Activated CD8-positive, alpha-beta memory T cell treated with anti-CD3 and anti-CD28 coated beads for 48 hours (primary cell): ENCODE measurements around the gene XXYLT1.
"Not testable (repeated sequence)": the region's sequence is repeated elsewhere in the genome, so short reads cannot be mapped to it uniquely, and the experiment has no call there.

ENCODE experiments used
- DNase-seq, 3 experiments: peaks; one replicate each; pipeline ENCODE4 v3.0.0-alpha.2; 2020; ENCODE audit warnings: low read depth in 2 of 3, low spot score in 2 of 3

XXYLT1 gene

GRCh38 chr3:195101001-195101583 lies 169.9 kb downstream of the XXYLT1 start:
- DNase-seq, result no peak

DNA sequence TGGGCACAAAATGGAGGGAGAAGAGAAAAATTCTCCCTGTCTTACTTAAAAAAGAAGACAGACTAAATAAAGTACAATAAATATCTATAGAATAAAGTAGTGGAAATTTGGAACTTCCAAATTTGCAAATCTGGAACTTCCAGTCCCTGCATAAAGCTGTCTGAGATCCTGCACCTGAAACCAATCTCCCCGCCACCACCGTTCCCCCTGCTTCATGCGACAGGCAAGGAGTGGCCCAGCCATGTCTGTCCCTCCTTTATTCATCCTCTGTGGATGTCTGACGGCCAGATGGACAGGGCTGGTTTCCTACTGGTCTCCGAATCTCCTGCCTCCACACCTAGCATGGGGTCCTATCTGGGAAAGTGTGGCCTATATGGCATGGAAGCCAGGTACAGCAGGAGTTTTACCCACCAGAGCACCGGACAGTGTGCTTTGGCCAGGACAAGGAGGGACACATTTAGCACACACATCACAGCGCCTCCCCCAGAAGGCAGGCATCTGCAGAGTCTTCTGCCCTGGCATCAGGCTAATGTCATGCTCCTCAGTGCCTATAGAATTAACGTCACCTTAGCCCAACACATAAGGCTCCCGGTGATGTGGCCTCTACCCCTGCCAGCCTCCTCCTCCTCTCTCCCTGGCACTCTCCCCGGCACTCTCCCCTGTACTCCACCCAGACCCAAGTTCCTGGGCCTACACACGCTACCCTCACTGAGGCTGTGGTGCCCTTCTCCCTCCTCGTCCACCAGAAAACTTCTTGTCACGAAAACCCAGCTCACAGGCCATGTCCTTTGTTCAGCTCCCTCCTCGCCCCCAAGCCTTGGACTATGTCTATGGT lies 170.8 kb downstream of the XXYLT1 start:
- DNase-seq, result no peak

DNA sequence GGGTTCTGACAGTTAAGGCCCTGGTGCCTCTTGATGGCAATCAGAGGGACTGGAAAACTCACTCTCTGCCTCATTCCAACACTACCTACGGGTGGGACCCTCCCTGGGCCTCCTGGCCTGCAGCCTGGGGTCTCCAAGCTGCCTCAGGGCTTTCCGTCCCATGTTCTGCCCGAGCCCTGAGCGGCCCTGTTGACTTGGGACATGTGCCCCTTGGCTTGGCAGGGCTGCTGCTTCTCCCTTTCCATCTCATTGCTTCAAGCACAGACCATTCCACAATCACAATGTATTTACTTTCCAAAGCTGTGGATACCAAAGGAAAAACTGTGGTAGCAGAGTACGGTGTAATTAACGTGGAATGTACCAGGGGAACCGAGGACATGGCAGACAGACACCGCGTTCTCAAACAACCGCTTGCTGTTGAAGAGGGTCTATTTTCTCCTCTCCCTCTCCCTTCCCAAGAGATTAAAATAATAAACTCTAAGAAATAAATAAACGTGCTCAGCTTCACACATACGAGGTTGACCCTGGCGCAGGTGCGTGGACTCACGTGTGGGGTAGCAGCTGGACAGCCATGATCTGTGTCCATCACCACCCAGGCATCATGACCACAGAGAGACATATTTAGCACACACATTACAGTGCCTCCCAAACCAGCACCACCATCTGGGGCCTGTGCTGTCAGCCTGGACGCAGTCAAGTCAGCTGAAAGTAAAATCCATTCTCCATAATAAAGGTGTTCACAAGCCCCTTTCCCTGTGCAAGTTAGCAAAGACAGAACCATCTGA lies 172.0 kb downstream of the XXYLT1 start:
- DNase-seq, result no peak

GRCh38 chr3:195097331-195098255 lies 173.4 kb downstream of the XXYLT1 start:
- DNase-seq, result no peak

DNA sequence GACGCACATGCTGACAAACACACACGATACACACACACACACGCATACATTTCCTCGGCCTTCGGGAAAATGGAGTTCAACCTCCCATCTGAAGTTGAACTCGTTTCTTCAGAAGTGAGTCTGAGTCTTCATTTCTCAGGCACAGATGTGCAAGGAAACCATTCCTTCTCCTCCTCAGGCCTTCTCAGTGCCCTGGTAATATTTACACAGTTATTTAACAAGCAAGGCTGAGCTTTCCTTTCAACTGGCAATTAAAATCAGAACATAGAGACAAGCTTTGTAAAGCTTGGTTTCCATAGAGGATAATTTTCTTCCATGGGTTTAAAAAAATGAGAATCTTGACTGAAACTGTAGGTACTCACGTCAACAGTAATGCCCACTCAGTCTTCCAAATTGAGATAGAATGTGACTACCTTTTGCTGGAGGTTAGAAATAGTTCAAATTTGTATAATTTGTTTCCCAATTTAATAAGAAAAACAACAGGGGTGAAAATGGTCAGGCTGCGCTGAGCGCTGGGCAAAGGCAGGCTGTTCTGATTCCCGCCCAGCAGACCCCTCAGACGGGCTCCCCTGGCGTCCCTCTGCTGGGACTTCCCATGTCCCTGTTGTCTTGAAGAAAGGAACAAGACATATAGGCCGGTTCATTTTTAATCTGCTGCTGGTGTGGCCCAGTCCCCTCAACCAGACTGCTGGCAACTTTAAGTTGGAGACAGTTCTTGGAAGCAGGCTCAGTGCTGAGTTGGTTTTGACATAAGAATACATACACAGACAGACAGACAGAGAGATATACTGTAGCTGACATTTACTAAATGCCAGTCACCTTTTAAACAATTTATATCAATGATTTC lies 174.3 kb downstream of the XXYLT1 start:
- no peak for DNase-seq

DNA sequence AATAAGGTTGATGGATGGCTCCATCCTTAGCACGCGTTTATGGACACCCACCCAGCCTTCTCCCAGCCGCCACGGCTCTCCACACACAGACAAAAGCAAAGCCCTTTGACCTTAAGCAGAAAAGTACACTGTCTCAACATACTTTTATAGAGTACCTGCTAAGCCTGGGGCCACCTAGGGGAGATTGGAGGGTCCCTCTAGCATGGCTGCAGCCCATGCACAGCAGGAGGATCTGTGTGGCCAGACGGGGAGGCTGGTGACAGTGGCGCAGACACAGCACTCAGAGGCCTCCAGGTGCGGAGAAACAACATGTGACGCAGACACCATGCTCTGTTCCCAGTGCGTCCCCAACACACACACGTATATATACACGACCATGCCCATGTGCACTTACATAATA lies 174.9 kb downstream of the XXYLT1 start:
- DNase-seq, result no peak

DNA sequence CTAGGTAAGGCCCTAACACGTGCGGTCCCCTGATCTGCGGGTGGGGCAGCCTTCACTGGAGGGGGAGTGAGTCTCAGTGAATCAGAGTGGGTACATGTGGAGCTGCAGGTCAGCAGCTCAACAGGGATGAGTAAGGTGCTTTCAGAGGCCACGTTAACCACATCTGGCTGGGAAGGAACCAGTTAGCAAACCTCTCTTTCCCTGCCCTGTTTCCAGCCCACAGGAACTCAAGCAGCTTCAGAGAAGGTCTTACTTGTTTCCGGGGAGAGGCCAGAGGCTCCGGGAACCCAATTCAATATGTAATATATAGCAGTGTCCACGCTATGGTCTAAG lies 175.3 kb downstream of the XXYLT1 start:
- no peak for DNase-seq

DNA sequence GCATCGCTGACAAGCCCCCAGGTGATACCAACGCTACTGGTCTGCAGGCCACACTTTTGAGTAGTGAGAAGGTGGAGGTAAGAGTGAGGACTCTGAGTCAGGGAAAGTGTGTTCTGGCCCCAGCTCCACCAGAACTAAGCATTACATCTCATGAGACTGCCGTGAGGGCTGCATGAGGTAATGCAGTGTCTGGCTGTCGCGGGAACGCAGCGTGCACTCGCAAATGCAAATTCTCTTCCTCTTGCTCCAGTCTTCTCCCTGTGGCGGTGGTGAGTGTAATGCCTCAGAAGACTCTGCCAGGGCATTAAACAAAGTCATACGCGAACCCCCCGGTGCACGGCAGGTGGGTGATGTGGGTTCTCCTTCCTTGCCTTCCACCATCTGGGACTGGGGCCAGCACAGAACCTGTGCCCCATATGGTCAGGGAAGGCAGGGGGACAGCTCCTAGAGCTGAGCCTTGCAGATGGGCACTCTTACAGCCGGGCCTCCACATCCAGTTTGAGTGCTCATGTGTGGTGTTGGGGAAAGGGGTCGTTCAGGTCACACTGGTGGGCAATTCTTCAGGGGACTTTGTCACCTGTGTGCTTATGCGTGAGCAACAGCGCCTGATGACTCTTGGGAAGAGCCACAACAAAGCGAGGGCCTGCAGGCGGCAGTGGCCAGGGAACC lies 175.8 kb downstream of the XXYLT1 start:
- DNase-seq, result no peak

DNA sequence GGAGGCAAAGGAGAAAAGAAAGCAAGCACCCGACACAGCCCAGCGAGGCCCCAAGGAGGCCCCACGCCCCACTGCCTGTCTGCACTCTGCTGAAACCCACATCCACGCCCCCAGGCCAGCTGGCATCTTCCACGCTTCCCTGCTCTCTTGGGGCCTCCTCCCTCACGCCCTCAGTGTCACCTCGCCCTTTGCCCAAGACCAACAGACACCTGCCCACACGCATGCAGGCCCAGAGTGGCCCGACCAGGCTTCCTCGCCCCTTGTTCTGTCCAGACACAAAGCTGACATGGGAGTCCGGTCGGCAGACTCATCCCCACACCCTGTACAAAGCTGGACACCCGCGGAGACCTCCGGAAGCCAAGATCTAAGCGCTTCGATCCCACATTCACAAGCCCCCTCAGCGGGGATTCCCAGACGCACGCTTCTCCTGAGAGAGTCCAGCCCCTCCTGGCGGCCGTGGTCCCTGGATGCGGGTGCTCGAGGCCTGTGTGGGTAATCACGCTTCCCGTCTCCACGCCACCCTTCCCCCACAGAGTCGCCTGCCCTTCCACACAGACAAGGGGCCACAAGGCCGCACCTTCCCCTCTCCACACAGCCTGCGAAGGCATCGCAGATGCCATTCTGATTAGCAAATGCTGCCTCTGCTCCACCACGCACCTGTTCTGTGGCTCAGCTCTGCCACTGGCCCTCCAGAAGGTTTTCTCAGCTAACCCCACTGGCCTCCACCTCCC lies 176.6 kb downstream of the XXYLT1 start:
- no peak for DNase-seq

GRCh38 chr3:195093731-195094130 lies 177.2 kb downstream of the XXYLT1 start:
- no peak for DNase-seq

DNA sequence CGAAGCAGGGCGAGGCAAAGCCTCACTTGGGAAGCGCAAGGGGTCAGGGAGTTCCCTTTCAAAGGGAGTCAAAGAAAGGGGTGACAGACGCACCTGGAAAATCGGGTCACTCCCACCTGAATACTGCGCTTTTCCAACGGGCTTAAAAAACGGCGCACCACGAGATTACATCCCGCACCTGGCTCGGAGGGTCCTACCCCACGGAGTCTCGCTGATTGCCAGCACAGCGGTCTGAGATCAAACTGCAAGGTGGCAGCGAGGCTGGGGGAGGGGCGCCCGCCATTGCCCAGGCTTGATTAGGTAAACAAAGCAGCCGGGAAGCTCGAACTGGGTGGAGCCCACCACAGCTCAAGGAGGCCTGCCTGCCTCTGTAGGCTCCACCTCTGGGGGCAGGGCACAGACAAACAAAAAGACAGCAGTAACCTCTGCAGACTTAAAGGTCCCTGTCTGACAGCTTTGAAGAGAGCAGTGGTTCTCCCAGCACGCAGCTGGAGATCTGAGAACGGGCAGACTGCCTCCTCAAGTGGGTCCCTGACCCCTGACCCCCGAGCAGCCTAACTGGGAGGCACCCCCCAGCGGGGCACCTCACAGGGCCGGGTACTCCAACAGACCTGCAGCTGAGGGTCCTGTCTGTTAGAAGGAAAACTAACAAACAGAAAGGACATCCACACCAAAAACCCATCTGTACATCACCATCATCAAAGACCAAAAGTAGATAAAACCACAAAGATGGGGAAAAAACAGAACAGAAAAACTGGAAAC lies 182.9 kb downstream of the XXYLT1 start:
- DNase-seq, result not testable (repeated sequence)

DNA sequence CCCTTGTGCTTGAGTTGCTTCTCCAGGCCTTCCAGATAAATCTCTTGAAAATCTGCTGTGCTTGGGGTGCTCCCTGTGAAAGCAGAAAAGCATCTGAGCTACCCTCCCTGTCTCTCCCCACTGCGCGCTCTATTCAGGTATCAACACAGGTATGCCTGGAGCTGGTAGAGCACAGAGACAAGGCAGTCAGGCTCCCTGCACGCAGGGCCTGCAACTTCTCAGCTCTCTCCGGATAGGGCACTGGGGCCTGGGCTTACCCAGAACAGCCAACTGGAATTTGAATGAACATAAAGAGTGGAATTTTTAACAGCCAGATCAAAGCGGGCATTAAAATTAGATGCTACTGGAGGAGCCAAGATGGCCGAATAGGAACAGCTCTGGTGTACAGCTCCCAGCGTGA lies 183.6 kb downstream of the XXYLT1 start:
- DNase-seq, result no peak

GRCh38 chr3:195086885-195087284 lies 184.1 kb downstream of the XXYLT1 start:
- no peak for DNase-seq

DNA sequence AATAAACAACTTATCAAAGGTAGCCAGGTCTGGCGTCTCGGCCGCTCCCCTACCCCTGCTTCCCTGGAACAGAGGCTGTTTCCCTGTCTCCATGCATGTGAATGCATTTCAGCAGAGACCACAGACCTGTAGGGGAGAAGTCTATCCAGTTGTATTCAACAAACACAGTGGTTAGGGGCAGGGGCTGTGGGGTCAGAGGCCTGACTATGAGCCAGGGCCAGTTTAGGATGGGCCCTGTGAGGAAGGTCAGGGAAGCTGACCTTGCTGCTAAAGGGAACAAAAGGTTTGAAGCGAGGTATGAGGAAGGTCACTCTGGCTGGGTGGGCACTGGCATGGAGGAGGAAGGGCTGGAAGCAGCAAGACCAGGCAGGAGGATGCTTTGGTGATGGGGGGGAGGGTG lies 184.6 kb downstream of the XXYLT1 start:
- no peak for DNase-seq

DNA sequence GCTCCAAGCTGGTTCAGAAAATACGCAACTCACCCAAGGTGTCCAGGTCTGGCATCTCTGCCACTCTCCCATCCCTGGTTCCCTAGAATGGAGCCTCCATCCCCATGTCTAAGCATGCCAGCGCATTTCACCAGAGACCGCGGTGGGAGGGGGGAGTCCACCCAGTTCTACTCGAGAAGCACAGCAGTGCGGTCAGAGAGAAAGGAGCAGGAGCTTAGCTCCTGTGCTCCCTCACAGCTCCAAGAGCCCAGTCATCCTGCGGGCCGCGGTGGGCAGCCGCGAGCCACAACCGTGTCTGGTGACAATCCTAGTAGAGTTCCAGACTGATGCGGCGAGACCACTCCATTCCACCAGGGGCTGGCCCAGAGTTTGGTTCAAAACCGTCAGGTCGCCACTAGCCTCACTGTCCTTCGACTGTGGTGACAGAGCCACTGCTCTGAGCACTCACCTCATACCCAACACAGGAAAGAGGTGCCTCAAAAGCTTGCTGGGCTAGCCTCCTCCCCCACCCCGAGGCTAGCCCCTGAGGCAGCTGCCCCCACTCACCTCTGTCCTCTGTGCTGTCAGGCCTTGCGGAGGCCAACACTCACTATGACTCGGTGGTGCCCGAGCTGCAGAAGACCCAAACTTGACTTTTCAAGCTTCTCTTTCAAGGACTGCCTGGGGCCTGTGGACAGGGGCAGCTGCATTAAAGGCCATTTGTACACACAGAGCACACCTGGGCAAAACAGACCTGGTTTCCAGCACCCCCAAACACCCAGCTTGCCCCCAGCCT lies 185.4 kb downstream of the XXYLT1 start:
- no peak for DNase-seq

- no peak for DNase-seq
Measured at GRCh38 chr3:195084746-195085145, 186.2 kb downstream of the XXYLT1 start.

DNA sequence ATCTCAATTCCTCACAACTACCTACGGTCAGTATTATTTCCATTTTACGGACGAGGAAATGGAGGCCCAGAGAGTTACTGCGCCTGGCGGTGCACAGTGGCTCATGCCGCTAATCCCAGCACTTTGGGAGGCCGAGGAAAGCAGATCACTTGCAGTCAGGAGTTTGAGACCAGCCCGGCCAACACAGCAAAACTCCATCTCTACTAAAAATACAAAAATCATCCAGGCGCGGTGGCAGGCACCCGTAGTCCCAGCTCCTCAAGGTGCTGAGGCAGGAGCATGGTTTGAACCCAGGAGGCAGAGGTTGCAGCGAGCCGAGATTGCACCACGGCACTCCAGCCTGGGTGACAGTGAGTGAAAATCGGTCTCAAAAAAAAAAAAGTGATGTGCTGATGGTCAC lies 187.3 kb downstream of the XXYLT1 start:
- no peak for DNase-seq

DNA sequence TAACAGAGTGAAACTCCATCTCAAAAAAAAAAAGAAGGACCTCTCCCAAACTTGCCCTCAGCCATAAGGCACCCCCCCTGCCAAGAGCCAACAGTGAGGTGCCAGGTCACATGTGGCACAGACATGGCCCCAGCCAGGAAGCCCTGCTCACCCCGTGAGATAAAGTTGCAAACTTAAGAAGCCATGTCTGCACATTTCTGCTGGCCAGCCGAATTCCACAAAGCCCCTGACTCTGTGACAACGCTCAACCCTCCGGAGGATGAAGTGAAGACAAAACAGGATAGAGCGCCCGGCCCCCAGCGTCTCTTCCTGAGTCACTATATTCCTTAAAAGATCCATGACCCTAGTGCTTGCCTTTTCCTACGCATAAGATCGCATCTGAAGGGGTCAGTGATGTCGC lies 188.1 kb downstream of the XXYLT1 start:
- DNase-seq, result no peak
